Natural killer cell (primary cell): ENCODE measurements around the gene PYCR2. TPM values are rescaled to one million over a fixed set of nuclear protein-coding genes. Genes with fewer than 3 reads are reported as not detected.
"Not testable (repeated sequence)": the region's sequence is repeated elsewhere in the genome, so short reads cannot be mapped to it uniquely, and the experiment has no call there.

ENCODE experiments used
- ATAC-seq, 3 donors: fragments of 150-1000 bp in 2 of 3; fragments of 200-7000 bp in 1 of 3; cut with Tn5 transposase; 1 replicate in 1 of 3; 2 replicates in 2 of 3; pipeline ENCODE4 v1.10.0; 2021; ENCODE audit warnings: mild to moderate bottlenecking in 2 of 3, moderate library complexity in 2 of 3
- DNase-seq, 2 donors: peaks; one replicate each; pipeline versions ENCODE4 v3.0.0 to v3.0.0-alpha.2; 2013 to 2021; ENCODE audit warnings: mixed read lengths in 1 of 2
- H3K27ac ChIP-seq: one replicate; pipeline ENCODE4 v1.5.1; 2013; ENCODE audit warnings: mild to moderate bottlenecking, low read length
- H3K27me3 ChIP-seq: one replicate; pipeline ENCODE4 v1.6.1; 2013; ENCODE audit warnings: low read length; ENCODE audit not compliant: control insufficient read depth, insufficient read depth
- H3K36me3 ChIP-seq: one replicate; pipeline ENCODE4 v1.6.1; 2013; ENCODE audit warnings: low read length; ENCODE audit not compliant: control insufficient read depth, insufficient read depth
- H3K4me1 ChIP-seq: one replicate; pipeline ENCODE4 v1.6.1; 2013; ENCODE audit warnings: low read length; ENCODE audit not compliant: control insufficient read depth, insufficient read depth
- H3K4me3 ChIP-seq: one replicate; pipeline ENCODE4 v1.5.1; 2013; ENCODE audit warnings: low read length
- H3K9me3 ChIP-seq: one replicate; pipeline ENCODE4 v1.6.1; 2013; ENCODE audit warnings: low read length; ENCODE audit not compliant: control insufficient read depth, insufficient read depth
- H3K27ac Mint-ChIP-seq, 2 donors: one replicate each; pipeline ENCODE4 v1.8.0; 2022; ENCODE audit warnings: mild to moderate bottlenecking in 2 of 2, mixed read lengths in 2 of 2, moderate library complexity in 1 of 2
- H3K27me3 Mint-ChIP-seq, 2 donors: one replicate each; pipeline ENCODE4 v1.8.0; 2022; ENCODE audit warnings: low read depth in 2 of 2, mixed read lengths in 2 of 2
- H3K36me3 Mint-ChIP-seq: one replicate; pipeline ENCODE4 v1.8.0; 2022; ENCODE audit warnings: mixed read lengths
- H3K4me1 Mint-ChIP-seq, 2 donors: one replicate each; pipeline ENCODE4 v1.8.0; 2022; ENCODE audit warnings: mixed read lengths in 2 of 2
- H3K4me3 Mint-ChIP-seq: one replicate; pipeline ENCODE4 v1.8.0; 2022; ENCODE audit warnings: mild to moderate bottlenecking, moderate library complexity, mixed read lengths
- H3K9me3 Mint-ChIP-seq, 2 donors: one replicate each; pipeline ENCODE4 v1.8.0; 2022; ENCODE audit warnings: mixed read lengths in 2 of 2
- CTCF ChIP-seq: fragments of 200-600 bp; IDR thresholded peaks from one replicate; pipeline ENCODE4 v1.8.0; 2022; ENCODE audit warnings: antibody characterized with exemption
- WGBS: methylation state at CpG from one replicate; pipeline ENCODE4 v1.1.7; 2013; ENCODE audit warnings: missing lambda C conversion rate; ENCODE audit not compliant: insufficient coverage; 5-methylcytosine and 5-hydroxymethylcytosine counted together
- intact Hi-C: fragments of 100-400 bp; cut with micrococcal nuclease; formaldehyde crosslinking; loops from one replicate; pipeline ENCODE4 v1.14.2; 2022
- total RNA-seq, 4 donors: library from RNA; stranded (reverse); fragments of 120-200 nt in 1 of 4; gene quantifications; one replicate each; pipeline versions ENCODE4 v1.2.3 to v1.2.4, GENCODE V29; 2013 to 2022

The PYCR2 gene
- total RNA-seq, 3 donors from 2014 or later (not counting 1 experiment from before 2014, with no cell fraction given) = 57.7 to 74.5 (median 62.6) TPM

- DNase-seq = no peak
- H3K4me3 Mint-ChIP-seq = no peak overlapping the region
- Histone ChIP-seq H3K36me3 (no peaks in the 10 kb centered on the region), H3K9me3 (no peaks in the 10 kb centered on the region), H3K4me3 (no peak overlapping the region), H3K27ac (no peak overlapping the region), H3K4me1 (peaks cover 12% of the 10 kb centered on the region), H3K27me3 (no peaks in the 10 kb centered on the region)
- ATAC-seq = no peak
- intact Hi-C loops = no loop called here
- no peaks in the 10 kb centered on the region for H3K9me3 Mint-ChIP-seq
- H3K4me1 Mint-ChIP-seq = peaks cover 17 to 18% of the 10 kb centered on the region in 2 donors
- TF ChIP-seq CTCF = no peak
- H3K27ac Mint-ChIP-seq = no peak overlapping the region
- no peaks in the 10 kb centered on the region for H3K27me3 Mint-ChIP-seq
- 93% methylated on average over 5 of the region's 5 CpGs for WGBS
- no peaks in the 10 kb centered on the region for H3K36me3 Mint-ChIP-seq
Observed at GRCh38 chr1:225931270-225932136, 7.5 kb upstream of the PYCR2 start.

GRCh38 chr1:225930566-225930965 is 6.5 kb upstream of the PYCR2 start:
- 71% methylated on average over 1 of the region's 2 CpGs for WGBS
- peaks cover 17 to 18% of the 10 kb centered on the region in 2 donors for H3K4me1 Mint-ChIP-seq
- intact Hi-C loops = no loop called here
- Histone ChIP-seq H3K4me3 (no peak overlapping the region), H3K9me3 (no peaks in the 10 kb centered on the region), H3K27ac (no peak overlapping the region), H3K27me3 (no peaks in the 10 kb centered on the region), H3K36me3 (no peaks in the 10 kb centered on the region), H3K4me1 (peaks cover 12% of the 10 kb centered on the region)
- no peaks in the 10 kb centered on the region for H3K36me3 Mint-ChIP-seq
- no peak overlapping the region for H3K4me3 Mint-ChIP-seq
- no peak for TF ChIP-seq CTCF
- DNase-seq (no peak), ATAC-seq (no peak)
- H3K27ac Mint-ChIP-seq = no peak overlapping the region
- H3K27me3 Mint-ChIP-seq = no peaks in the 10 kb centered on the region
- no peaks in the 10 kb centered on the region for H3K9me3 Mint-ChIP-seq

- H3K36me3 ChIP-seq, H3K9me3 ChIP-seq, H3K27me3 Mint-ChIP-seq, DNase-seq, H3K27me3 ChIP-seq, H3K4me3 Mint-ChIP-seq, H3K4me3 ChIP-seq, H3K36me3 Mint-ChIP-seq, H3K9me3 Mint-ChIP-seq, intact Hi-C loops: not testable (repeated sequence)
- WGBS = no CpG with 5 or more reads among the region's 3 CpGs
- Mint-ChIP-seq H3K27ac (peak overlapping the region; percentile 66 to 82), H3K4me1 (peaks cover 17 to 18% of the 10 kb centered on the region in 2 donors)
- peak in 2 of 3 donors; percentile 35 to 58 for ATAC-seq
- peaks cover 20% of the 10 kb centered on the region for H3K4me1 ChIP-seq
- peak overlapping the region; percentile 12 for H3K27ac ChIP-seq
Observed at GRCh38 chr1:225929462-225929861, 5.4 kb upstream of the PYCR2 start.

- intact Hi-C loops = no loop called here
- H3K4me1 Mint-ChIP-seq = peaks cover 20 to 25% of the 10 kb centered on the region in 2 donors
Observed at GRCh38 chr1:225928186-225929175, 4.4 kb upstream of the PYCR2 start.

More at GRCh38 chr1:225928186-225929175, 4.4 kb upstream of the PYCR2 start:
- H3K36me3 Mint-ChIP-seq = no peaks in the 10 kb centered on the region
- DNase-seq (peak in 1 of 2 donors; percentile 44), ATAC-seq (no peak)
- Histone ChIP-seq H3K27ac (peak overlapping the region; percentile 12), H3K4me1 (peaks cover 23% of the 10 kb centered on the region), H3K36me3 (no peaks in the 10 kb centered on the region), H3K9me3 (no peaks in the 10 kb centered on the region), H3K27me3 (no peaks in the 10 kb centered on the region), H3K4me3 (no peak overlapping the region)
- no peak for TF ChIP-seq CTCF
- peak overlapping the region; percentile 50 for H3K4me3 Mint-ChIP-seq
- H3K27ac Mint-ChIP-seq = peak overlapping the region; percentile 66 to 82
- H3K9me3 Mint-ChIP-seq = no peaks in the 10 kb centered on the region
- 53% methylated on average over 13 of the region's 14 CpGs for WGBS
- no peaks in the 10 kb centered on the region for H3K27me3 Mint-ChIP-seq
